HEK293 (cell line): ENCODE data around the gene HPD.

ENCODE experiments used
- GFI1B ChIP-seq: fragments of 450-650 bp; formaldehyde crosslinking; IDR thresholded peaks from 2 replicates; pipeline ENCODE4 v1.5.1; 2016; ENCODE audit warnings: missing biosample characterization, missing genetic modification characterization
- GLI2 ChIP-seq: fragments of 450-650 bp; formaldehyde crosslinking; IDR thresholded peaks from 2 replicates; pipeline ENCODE4; 2017; ENCODE audit warnings: missing biosample characterization, missing genetic modification characterization, low read depth, borderline replicate concordance
- KLF16 ChIP-seq: fragments of 450-650 bp; formaldehyde crosslinking; IDR thresholded peaks from 2 replicates; pipeline ENCODE4 v1.5.1; 2017; ENCODE audit warnings: missing biosample characterization, missing genetic modification characterization
- KLF9 ChIP-seq: fragments of 450-650 bp; formaldehyde crosslinking; IDR thresholded peaks from 2 replicates; pipeline ENCODE4 v1.5.1; 2016; ENCODE audit warnings: missing biosample characterization, missing genetic modification characterization, low read depth
- MYNN ChIP-seq: fragments of 450-650 bp; formaldehyde crosslinking; IDR thresholded peaks from 2 replicates; pipeline ENCODE4 v1.5.1; 2016; ENCODE audit warnings: missing biosample characterization, missing genetic modification characterization, borderline replicate concordance
- MZF1 ChIP-seq: fragments of 450-650 bp; formaldehyde crosslinking; IDR thresholded peaks from 2 replicates; pipeline ENCODE4 v1.5.1; 2017; ENCODE audit warnings: missing biosample characterization, missing genetic modification characterization, borderline replicate concordance
- PRDM6 ChIP-seq: fragments of 450-650 bp; formaldehyde crosslinking; IDR thresholded peaks from 2 replicates; pipeline ENCODE4 v1.5.1; 2017; ENCODE audit warnings: missing biosample characterization, missing genetic modification characterization
- ZBTB10 ChIP-seq: fragments of 450-650 bp; formaldehyde crosslinking; IDR thresholded peaks from 2 replicates; pipeline ENCODE4 v1.5.1; 2016; ENCODE audit warnings: missing biosample characterization, missing genetic modification characterization
- ZBTB6 ChIP-seq: fragments of 450-650 bp; formaldehyde crosslinking; IDR thresholded peaks from 2 replicates; pipeline ENCODE4 v1.5.1; 2017; ENCODE audit warnings: missing biosample characterization, missing genetic modification characterization
- ZEB2 ChIP-seq: fragments of 450-650 bp; formaldehyde crosslinking; IDR thresholded peaks from 2 replicates; pipeline ENCODE4 v1.5.1; 2016; ENCODE audit warnings: missing biosample characterization, missing genetic modification characterization
- ZFP69B ChIP-seq: fragments of 450-650 bp; formaldehyde crosslinking; IDR thresholded peaks from 2 replicates; pipeline ENCODE4 v1.5.1; 2016; ENCODE audit warnings: missing biosample characterization, missing genetic modification characterization
- ZNF132 ChIP-seq: fragments of 450-650 bp; formaldehyde crosslinking; IDR thresholded peaks from 2 replicates; pipeline ENCODE4 v1.5.1; 2017; ENCODE audit warnings: missing biosample characterization, missing genetic modification characterization, borderline replicate concordance
- ZNF174 ChIP-seq: fragments of 450-650 bp; formaldehyde crosslinking; IDR thresholded peaks from 2 replicates; pipeline ENCODE4 v1.5.0; 2017; ENCODE audit warnings: missing biosample characterization, mild to moderate bottlenecking, missing genetic modification characterization
- ZNF211 ChIP-seq: fragments of 450-650 bp; formaldehyde crosslinking; IDR thresholded peaks from 2 replicates; pipeline ENCODE4 v1.5.1; 2016; ENCODE audit warnings: low read depth, missing biosample characterization, missing genetic modification characterization
- ZNF341 ChIP-seq: fragments of 450-650 bp; formaldehyde crosslinking; IDR thresholded peaks from 2 replicates; pipeline ENCODE4; 2016; ENCODE audit warnings: low read depth, missing biosample characterization, missing genetic modification characterization
- ZNF398 ChIP-seq: fragments of 450-650 bp; formaldehyde crosslinking; IDR thresholded peaks from 2 replicates; pipeline ENCODE4 v1.5.1; 2017; ENCODE audit warnings: missing biosample characterization, missing genetic modification characterization
- ZNF433 ChIP-seq: fragments of 450-650 bp; formaldehyde crosslinking; IDR thresholded peaks from 2 replicates; pipeline ENCODE4 v1.5.1; 2016; ENCODE audit warnings: missing biosample characterization, missing genetic modification characterization, low read depth
- ZNF501 ChIP-seq: fragments of 450-650 bp; formaldehyde crosslinking; IDR thresholded peaks from 2 replicates; pipeline ENCODE4 v1.5.1; 2016; ENCODE audit warnings: missing biosample characterization, missing genetic modification characterization
- ZNF530 ChIP-seq: fragments of 450-650 bp; formaldehyde crosslinking; IDR thresholded peaks from 2 replicates; pipeline ENCODE4 v1.5.1; 2016; ENCODE audit warnings: low read depth, missing biosample characterization, missing genetic modification characterization
- ZNF585B ChIP-seq: fragments of 450-650 bp; formaldehyde crosslinking; IDR thresholded peaks from 2 replicates; pipeline ENCODE4 v1.5.1; 2016; ENCODE audit warnings: missing biosample characterization, missing genetic modification characterization
- ZNF621 ChIP-seq: fragments of 450-650 bp; formaldehyde crosslinking; IDR thresholded peaks from 2 replicates; pipeline ENCODE4 v1.5.1; 2017; ENCODE audit warnings: missing biosample characterization, missing genetic modification characterization
- ZNF626 ChIP-seq: fragments of 450-650 bp; sonication (Bioruptor Pico); formaldehyde crosslinking; IDR thresholded peaks from 2 replicates; pipeline ENCODE4 v1.5.1; 2018; ENCODE audit warnings: missing biosample characterization, missing genetic modification characterization, inconsistent platforms
- ZNF843 ChIP-seq: fragments of 450-650 bp; formaldehyde crosslinking; IDR thresholded peaks from 2 replicates; pipeline ENCODE4 v1.5.1; 2016; ENCODE audit warnings: missing biosample characterization, missing genetic modification characterization
- TF ChIP-seq, protein P1 (sequence below): fragments of 450-650 bp; formaldehyde crosslinking; IDR thresholded peaks from 2 replicates; pipeline ENCODE4 v1.5.1; 2016; ENCODE audit warnings: missing biosample characterization, missing genetic modification characterization
- TF ChIP-seq, protein P2 (sequence below): fragments of 450-650 bp; formaldehyde crosslinking; IDR thresholded peaks from 2 replicates; pipeline ENCODE4 v1.5.1; 2016; ENCODE audit warnings: missing biosample characterization, missing genetic modification characterization
- TF ChIP-seq, protein P3 (sequence below): fragments of 450-650 bp; formaldehyde crosslinking; IDR thresholded peaks from 2 replicates; pipeline ENCODE4 v1.5.1; 2016; ENCODE audit warnings: missing biosample characterization, missing genetic modification characterization

HPD gene

DNA sequence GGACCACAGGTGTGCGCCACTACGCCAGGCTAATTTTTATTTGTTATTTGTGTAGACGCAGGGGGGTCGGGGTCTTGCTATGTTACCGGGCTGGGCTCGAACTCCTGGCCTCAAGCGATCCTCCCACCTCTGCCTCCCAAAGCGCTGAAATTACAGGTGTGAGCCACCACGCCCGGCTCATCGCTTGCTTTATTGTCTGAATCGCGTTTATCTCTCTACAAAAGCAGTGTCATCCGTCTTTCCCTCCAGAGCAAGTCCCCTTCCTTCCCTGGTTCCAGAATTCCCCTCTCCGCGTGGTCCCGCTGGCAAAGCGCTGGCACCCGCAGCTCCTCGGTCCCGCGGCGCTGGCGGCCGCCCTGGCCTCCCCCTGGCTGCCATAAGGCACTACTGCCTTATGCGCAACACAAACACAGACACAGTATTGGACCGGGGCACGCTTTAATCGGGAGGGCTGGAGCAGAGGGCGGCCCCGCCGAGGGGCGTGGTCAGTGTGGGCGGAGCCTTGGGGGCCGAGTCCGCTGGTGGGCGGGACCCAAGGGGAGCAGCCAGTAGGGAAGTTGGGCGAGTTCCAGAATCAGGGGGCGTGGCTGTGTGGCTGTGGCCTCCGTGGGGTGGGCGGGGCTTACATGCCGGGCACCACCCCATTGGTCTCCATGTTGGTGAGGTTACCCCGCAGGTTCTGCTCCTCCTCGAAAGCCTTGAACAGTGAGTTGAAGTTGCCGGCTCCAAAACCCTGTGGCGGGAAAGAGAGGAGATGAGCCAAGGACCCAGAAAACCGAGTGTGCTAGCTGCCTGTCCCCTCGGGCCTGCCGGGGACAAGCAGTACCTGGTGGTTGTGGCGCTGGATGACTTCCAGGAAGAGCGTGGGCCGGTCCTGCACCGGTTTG, 19.3 kb downstream of the HPD start (continued):
- no peak for TF ChIP-seq ZNF530 (tag by site-specific recombination)
- TF ChIP-seq ZNF433, result no peak
- TF ChIP-seq ZNF398 (tag by site-specific recombination), result no peak
- TF ChIP-seq ZEB2 (tag by site-specific recombination), result peak; percentile 67; the same call in 1 of the 2 replicates
- TF ChIP-seq ZFP69B (tag by site-specific recombination), result peak; percentile 29; the same call in 1 of the 2 replicates
- TF ChIP-seq ZBTB6 (tag by site-specific recombination), result no peak; the same call in 1 of the 2 replicates
- no peak for TF ChIP-seq GFI1B
- peak; percentile 96 for TF ChIP-seq KLF16 (tag by site-specific recombination)
- no peak for TF ChIP-seq MZF1
- peak; percentile 100 for TF ChIP-seq KLF9 (tag by site-specific recombination)
- no peak; the same call in 1 of the 2 replicates for TF ChIP-seq ZNF341 (tag by site-specific recombination)
- no peak for TF ChIP-seq GLI2 (tag by site-specific recombination)
- TF ChIP-seq ZNF843, result no peak
- no peak for TF ChIP-seq ZBTB10 (tag by site-specific recombination)
- no peak for TF ChIP-seq ZNF501 (tag by site-specific recombination)
- no peak for TF ChIP-seq ZNF621
- TF ChIP-seq, protein P1, sequence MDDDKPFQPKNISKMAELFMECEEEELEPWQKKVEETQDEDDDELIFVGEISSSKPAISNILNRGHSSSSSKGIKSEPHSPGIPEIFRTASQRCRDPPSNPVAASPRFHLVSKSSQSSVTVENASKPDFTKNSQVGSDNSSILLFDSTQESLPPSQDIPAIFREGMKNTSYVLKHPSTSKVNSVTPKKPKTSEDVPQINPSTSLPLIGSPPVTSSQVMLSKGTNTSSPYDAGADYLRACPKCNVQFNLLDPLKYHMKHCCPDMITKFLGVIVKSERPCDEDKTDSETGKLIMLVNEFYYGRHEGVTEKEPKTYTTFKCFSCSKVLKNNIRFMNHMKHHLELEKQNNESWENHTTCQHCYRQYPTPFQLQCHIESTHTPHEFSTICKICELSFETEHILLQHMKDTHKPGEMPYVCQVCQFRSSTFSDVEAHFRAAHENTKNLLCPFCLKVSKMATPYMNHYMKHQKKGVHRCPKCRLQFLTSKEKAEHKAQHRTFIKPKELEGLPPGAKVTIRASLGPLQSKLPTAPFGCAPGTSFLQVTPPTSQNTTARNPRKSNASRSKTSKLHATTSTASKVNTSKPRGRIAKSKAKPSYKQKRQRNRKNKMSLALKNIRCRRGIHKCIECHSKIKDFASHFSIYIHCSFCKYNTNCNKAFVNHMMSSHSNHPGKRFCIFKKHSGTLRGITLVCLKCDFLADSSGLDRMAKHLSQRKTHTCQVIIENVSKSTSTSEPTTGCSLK, result no peak
- TF ChIP-seq ZNF626 (tag by site-specific recombination), result no peak
- TF ChIP-seq ZNF211 (tag by site-specific recombination), result no peak
- TF ChIP-seq ZNF585B (tag by site-specific recombination), result no peak
- TF ChIP-seq MYNN (tag by site-specific recombination), result no peak
- no peak for TF ChIP-seq ZNF174 (tag by site-specific recombination)
- TF ChIP-seq, protein P2, sequence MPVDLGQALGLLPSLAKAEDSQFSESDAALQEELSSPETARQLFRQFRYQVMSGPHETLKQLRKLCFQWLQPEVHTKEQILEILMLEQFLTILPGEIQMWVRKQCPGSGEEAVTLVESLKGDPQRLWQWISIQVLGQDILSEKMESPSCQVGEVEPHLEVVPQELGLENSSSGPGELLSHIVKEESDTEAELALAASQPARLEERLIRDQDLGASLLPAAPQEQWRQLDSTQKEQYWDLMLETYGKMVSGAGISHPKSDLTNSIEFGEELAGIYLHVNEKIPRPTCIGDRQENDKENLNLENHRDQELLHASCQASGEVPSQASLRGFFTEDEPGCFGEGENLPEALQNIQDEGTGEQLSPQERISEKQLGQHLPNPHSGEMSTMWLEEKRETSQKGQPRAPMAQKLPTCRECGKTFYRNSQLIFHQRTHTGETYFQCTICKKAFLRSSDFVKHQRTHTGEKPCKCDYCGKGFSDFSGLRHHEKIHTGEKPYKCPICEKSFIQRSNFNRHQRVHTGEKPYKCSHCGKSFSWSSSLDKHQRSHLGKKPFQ (tag by site-specific recombination), result no peak
- no peak for TF ChIP-seq PRDM6 (tag by site-specific recombination)
- TF ChIP-seq, protein P3, sequence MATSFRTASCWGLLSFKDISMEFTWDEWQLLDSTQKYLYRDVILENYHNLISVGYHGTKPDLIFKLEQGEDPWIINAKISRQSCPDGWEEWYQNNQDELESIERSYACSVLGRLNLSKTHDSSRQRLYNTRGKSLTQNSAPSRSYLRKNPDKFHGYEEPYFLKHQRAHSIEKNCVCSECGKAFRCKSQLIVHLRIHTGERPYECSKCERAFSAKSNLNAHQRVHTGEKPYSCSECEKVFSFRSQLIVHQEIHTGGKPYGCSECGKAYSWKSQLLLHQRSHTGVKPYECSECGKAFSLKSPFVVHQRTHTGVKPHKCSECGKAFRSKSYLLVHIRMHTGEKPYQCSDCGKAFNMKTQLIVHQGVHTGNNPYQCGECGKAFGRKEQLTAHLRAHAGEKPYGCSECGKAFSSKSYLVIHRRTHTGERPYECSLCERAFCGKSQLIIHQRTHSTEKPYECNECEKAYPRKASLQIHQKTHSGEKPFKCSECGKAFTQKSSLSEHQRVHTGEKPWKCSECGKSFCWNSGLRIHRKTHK (tag by site-specific recombination), result no peak
- TF ChIP-seq ZNF132 (tag by site-specific recombination), result no peak
